GM23248 (cell line): ENCODE measurements around the gene PARVB.

ENCODE experiments used
- EZH2 ChIP-seq: fragments of 200-600 bp; sonication (generic); IDR thresholded peaks from 2 replicates; pipeline ENCODE4 v1.6.1; 2018; ENCODE audit warnings: antibody characterized with exemption, mild to moderate bottlenecking; ENCODE audit not compliant: insufficient read depth, poor library complexity, severe bottlenecking
- EZH2phosphoT487 ChIP-seq: fragments of 200-600 bp; sonication (generic); IDR thresholded peaks from 2 replicates; pipeline ENCODE4 v1.6.1; 2018; ENCODE audit warnings: antibody characterized with exemption, moderate library complexity, mild to moderate bottlenecking, low read depth; ENCODE audit not compliant: insufficient read depth

- TF ChIP-seq EZH2phosphoT487 = no peak
- TF ChIP-seq EZH2 = no peak
Observed at GRCh38 chr22:44168206-44168605, 144.1 kb downstream of the PARVB start.
